HG02610 (cell line): ENCODE measurements around the gene PARD6B.
"Not testable (repeated sequence)": the region's sequence is repeated elsewhere in the genome, so short reads cannot be mapped to it uniquely, and the experiment has no call there.

Experiments
- ATAC-seq: cut with Tn5 transposase; IDR thresholded peaks from one replicate; pipeline ENCODE4 v1.9.1; 2021; ENCODE audit warnings: mild to moderate bottlenecking, moderate library complexity; ENCODE audit not compliant: unreplicated experiment

Gene PARD6B, protein sequence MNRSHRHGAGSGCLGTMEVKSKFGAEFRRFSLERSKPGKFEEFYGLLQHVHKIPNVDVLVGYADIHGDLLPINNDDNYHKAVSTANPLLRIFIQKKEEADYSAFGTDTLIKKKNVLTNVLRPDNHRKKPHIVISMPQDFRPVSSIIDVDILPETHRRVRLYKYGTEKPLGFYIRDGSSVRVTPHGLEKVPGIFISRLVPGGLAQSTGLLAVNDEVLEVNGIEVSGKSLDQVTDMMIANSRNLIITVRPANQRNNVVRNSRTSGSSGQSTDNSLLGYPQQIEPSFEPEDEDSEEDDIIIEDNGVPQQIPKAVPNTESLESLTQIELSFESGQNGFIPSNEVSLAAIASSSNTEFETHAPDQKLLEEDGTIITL

DNA sequence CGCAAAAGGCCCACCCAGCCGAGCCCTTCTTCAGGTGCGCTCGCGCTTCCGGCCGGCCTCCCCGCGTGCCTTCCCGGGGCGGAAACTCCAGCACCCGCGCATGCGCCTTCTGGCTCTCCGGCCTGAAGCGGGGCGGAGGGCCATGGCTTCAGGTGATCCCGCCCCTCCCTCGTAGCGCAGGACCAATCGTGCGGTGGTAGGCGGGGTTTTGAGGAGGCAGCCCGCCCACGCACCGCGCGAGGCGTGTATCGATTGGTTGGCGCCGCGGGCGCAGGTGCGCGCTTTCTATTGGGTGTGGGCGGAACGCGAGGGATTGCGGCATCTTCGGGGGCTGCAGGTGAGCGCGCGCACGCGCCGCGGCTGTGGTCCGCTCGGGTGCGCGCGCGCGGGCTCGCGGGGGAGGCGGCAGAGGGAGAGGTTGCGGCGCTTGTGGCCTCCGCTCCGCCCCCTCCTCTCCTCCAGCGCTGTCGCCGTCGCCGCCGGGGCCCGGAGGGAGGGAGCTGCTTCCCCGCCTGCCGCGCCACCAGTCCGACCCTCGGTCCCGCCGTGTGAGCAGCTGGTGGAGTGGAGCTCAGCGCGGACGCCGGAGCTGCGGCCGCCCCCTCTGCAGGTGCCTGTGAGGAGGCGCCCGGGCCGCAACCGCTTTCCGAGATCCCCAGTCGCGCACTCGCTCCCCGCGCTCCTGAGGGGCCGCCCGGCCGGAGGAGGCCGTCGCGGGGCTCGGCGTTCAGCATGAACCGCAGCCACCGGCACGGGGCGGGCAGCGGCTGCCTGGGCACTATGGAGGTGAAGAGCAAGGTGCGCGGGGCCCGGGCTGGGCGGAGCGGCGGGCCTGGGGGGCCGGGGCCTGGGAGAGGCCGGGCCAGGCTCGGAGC, at the start of gene PARD6B:
PARD6B (plus strand) TSS at position 526 of the 875 bp plus-strand sequence; CDS start at position 733, 207 bp downstream.
- ATAC-seq = peak; percentile 90

DNA sequence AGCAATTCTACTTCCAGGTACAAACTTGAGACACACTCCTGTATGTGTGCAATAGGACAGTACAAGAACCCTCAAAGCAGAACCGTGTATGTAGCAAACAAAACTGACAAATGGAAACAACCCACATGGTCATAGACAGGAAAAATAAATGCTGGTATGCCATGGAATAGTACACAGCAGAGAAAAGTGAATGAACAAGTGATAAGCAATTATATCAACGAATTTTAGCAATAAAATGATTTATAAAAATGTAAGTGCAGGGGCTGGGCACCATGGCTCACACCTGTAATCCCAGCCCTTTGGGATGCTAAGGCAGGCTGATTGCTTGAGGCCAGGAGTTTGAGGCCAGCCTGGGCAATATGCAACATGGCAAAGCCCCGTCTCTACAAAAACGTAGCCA, 49.3 kb upstream of the PARD6B start:
- ATAC-seq = no peak

DNA sequence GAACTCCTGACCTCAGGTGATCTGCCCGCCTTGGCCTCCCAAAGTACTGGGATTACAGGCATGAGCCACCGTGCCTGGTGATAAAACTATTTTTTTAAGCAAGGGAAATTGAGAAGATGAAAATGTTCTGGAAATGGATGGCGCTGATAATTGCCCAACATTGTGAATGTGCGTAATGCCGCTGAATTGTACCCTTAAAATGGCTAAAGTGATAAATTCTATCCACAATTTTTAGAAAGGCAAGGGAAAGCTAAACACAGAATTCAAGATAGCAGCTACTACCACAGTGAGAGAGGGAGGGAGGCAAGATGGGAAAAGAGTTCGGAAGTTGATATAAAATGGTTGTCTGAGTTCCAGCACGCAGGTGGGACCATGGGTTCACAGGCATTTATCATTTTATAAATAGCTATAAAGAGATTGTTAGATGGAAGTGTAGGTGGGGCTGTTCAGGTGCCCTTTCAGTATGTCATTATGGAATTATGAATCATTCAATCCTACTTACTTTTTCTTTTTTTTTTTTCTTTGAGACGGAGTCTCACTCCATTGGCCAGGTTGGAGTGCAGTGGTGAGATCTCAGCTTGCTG, 48.3 kb upstream of the PARD6B start:
- no peak for ATAC-seq

DNA sequence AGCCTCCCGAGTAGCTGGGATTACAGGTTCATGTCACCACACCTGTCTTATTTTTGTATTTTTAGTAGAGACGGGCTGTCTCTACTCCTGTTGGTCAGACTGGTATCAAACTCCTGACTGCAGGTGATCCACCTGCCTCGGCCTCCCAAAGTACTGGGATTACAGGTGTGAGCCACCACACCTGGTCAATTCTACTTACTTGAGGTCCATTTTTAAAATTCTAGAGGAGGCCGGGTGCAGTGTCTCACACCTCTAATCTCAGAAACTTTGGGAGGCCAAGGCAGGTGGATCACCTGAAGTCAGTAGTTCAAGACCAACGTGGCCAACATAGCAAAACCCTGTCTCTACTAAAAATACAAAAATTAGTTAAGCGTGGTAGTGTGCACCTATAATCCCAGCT, 47.8 kb upstream of the PARD6B start:
- ATAC-seq = no peak

DNA sequence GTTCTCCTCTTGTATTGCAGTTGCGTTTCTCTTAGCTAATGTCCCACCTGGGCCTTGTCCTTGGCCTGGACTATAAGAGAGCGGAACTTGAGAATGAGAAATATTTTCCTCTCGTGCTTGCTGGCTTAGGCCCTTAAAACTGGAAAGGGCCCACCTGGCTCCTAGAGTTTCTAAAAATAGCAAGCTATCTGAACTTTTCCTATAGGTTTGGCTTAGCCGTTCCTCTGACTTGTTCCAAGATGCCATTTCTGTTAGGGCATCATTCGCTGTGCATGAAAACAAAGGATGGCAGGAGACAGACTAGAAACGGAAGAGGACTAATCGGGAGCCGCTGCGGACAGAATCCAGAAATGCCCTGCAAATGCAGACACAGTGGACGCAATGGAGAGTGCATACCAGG, 44.6 kb upstream of the PARD6B start:
- no peak for ATAC-seq

DNA sequence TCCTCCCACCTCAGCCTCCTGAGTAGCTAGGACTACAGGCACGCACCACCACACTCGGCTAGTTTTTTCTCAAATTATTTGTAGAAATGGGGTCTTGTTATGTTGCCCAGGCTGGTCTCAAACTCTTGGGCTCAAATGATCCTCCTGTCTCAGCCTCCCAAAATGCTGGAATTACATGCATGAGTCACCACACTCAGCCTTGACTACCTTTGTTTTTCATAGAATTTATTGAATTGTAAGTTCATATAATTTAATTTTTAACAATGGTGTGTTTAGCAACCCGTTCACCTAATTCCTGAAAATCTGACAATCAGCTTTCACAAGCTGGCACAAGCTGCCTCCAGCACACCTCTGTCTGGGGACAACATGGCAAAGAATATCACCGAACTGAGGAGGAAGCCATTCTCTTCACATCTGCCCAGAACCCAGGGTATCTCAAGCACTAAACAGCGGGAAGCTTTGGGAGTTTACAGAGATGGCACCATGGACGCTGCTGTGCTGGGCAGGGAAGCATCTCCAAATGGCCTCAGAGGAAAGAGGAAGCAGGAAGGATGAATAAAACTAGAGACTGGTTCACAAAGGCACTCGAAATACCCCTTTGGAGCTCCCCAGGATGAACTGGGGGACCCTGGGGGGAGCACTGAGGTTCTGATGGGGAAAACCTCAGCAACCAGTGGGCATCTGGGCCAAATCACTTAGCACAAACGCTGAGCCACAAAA, 43.0 kb upstream of the PARD6B start:
- ATAC-seq = no peak

DNA sequence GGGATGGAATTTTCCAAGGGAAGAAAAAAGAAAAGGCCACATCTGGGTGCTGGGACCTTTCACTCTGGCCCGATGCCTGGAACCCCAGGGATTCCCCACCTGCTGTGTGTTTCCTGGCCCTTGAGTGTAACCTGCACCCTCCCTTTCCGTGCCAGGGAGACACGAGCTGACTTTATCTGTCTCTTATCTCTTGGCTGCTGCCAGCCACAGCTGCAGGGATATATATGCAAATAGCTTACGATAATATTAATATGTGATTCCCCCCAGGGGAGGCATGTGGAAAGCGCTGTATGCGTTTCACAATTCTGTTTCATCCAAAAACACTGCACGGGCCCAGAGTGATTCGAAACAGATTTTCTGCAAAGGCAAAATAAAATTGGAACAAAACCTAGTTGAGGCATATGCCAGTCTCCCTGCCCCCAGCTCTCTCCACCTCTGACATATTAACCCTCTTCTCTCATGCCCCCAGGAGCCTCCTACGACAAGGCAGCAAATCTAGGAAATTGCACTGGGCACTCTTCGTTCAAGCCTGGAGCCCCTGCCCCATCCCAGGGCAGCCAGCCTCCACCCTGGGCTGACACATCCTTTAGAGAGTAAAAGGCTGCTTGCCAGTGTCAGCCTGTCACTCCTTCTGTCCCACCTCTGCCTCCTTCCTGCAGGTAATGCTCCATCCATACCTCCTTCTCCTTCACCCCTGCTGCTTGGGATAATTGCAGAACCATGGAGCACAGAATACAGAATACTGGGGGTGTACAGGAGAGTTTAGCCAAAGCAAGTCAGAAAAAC, 41.3 kb upstream of the PARD6B start:
- ATAC-seq = no peak

DNA sequence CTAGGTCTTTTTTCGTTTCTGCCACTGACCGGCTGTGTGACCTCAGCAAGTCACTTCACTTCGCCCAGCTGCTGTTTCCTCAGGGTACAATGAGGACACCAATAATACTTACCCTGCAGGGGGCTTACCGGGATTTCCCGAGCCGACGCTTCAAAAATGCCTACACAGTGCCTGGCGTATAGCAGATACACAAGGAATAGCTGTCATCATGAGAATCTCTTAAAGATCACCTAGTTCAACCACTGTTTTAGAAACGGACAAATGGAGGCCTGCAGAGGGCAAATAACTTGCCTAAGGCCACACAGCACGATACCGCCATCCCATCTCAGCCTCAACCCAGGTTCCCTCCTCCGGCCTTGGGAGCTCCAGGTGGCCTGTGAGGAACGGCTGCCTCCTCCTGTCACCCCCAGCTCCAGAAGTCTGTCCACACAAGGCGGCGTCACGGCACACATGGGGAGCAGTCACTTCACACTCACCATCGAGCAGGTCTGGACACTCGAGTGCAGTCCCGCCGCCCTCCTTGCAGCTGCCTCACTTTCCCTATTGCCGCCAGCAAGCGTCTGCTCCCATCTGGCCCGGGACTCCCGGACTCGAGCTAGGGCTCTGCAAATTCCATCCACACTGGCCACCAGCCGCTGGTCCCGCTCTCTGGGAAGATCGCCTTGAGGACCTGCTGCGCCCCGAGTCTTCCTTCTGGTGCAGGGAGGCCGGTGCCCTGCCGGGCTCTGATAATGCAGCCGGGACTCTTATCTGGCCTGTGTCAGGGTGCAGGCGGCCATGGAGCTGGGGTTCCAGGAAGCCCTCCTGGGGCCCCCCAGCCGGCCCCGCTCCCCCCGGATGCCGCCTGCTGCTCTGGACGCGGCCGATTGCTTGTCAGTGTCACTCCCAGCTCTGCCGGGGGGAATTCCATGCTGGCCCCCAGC, 40.5 kb upstream of the PARD6B start, which contains the start of gene RIPOR3:
RIPOR3 (minus strand) TSS at position 893 of the 923 bp plus-strand sequence; CDS start at position 479, 414 bp downstream.
- no peak for ATAC-seq

DNA sequence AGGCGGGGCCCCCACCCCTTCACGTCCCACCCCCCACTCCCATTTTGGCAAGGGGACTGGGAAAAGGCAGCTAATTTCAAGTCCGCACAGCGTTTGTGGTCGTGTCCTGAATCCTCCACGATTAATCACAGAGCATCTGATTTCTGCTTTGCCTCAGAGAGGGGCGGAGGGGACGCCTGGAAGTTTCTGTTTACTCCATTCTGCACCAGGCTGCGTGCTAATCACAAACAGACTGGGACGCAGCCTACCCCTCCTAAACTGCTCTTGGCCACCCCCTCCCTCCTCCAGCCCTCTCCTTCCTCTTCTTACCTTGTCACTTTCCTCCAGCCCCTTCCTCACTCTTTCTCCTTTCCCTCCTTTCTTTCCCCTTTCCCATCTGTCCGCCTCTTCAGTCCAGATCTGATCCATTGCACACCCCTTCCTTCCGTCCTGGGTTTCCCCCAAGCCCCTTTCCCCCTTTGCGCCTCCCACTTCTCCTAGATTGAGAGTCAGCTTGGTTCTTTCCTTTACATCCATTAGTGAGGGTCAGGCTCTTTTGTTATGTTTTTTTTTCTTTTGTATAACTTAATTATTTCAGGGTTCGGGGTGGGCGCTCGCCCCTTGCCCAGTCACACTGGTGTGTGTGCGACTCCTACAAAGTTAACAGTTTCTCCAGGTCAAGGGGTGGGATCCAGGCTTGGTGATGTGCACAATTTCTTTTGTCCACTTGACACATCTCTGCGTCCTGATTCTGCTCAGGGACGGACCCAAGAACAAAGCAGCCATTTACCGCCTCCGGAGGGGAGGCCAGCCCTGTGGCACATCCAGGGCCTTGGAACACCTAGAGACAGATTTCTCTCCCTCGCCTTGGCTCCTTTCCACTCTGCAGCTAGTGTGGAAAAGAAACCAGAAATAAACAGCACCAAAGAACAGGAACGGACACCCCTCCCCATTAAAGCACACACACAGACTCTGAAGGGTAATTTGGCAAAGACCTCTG, 39.5 kb upstream of the PARD6B start:
- ATAC-seq = no peak

DNA sequence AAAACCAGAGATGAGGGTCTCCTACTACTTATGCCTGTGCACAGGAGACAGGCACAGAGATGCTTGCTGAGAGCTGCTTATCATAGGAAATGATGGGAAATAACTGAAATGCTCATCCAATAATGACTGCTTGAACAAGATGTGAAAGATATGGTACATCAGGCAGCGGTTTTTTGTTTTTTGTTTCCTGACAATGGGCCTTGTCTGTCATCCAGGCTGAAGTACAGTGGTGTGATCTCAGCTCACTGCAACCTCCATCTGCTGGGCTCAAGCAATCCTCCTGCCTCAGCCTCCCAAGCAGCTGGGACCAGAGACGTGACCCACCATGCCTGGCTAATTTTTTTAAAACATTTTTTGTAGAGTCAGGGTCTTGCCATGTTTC, 38.8 kb upstream of the PARD6B start:
- ATAC-seq = no peak

DNA sequence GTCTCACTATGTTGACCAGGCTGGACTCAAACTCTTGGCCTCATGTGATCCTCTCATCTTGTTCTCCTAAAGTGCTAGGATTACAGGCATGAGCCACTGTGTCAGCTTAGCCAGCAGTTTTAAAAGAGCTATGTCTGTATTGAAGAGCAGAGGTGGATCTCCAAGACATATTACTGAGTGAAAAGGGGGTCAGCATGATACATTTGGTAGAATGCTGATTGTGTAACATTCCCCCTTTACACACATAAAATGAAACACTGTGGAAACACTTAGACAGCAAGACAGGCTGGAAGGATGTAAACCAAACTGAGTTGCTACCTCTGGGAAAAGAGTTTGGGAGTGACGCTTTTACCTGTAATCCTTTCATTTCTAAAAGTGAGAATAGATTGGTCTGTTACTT, 38.4 kb upstream of the PARD6B start:
- ATAC-seq = no peak

DNA sequence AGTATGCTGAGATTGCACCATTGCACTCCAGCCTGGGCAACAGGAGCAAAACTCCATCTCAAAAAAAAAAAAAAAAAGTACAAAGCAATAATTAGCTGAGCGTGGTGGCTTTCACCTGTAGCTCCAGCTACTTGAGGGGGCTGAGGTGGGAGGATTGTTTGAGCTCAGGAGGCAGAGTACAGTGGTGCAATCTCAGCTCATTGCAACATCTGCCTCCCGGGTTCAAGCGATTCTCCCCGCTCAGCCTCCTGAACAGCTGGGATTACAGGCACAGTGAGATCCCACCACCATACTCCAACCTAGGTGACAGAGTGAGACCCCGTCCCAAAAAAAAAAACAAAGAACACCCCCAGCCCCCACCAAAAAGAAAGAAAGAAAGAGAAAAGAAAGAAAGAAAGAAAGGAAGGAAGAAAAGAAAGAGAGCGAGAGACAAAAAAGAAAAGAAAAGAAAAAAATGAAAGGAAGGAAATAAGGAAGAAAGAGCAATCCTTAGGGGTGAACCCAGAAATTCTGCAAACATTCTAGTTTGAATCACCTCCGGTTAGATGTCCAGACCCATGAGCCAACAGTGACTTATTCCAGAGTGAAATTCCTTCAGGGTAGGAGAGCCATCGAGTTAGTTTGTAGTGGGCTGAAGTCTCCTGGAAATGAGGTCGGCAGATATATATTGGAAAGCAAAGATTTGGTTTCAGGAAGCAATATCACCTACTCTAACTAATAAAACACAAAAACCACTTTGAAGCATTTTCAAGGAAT, 36.8 kb upstream of the PARD6B start:
- no peak for ATAC-seq

DNA sequence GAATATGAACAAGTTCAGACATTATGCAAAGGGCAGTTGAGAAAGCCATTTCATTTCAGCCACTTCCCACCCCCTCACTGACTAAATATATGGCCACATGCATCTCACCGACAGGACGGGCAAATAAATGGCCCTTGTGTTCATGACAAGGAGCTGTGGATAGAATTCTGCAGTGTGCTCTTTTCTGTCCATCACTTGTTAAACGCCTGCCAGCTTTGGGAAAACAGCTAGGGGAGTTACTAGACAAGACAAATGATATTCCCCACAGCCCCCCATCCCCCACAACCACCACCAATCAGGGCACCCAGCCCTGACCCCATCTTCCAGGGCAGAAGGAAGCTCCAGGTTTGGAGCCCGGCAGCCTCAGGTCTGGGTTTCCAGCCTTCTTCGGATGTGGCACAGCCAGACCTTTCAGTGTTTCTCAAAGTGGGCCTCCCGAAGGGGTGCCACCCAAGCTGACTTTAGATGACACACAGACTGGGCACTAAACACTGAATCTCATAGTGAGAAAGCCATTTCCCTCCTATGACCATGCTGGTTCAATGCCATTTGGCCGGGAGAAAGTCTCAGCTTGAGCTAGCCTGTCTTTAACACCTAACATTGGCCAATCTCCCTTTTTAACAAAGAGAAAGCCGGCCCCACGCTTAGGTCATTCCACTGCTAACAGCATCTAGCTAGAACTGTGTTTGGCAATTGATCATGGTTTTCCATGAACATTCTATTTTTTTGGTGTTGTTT, 36.1 kb upstream of the PARD6B start:
- ATAC-seq = no peak

DNA sequence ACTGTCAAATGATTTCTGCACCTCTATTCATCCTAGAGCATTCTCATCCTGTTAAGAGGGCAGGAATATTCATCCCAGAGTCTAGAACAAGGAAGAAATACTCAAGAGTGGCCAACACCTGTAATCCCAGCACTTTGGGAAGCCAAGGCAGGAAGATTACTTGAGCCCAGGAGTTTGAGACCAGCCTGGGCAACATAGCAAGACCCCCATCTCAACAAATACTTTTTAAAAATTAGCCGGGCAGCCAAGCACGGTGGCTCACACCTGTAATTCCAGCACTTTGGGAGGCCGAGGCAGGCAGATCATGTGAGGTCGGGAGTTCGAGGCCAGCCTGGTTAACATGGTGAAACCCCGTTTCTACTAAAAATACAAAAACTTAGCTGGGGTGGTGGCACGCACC, 33.1 kb upstream of the PARD6B start:
- ATAC-seq = not testable (repeated sequence)

DNA sequence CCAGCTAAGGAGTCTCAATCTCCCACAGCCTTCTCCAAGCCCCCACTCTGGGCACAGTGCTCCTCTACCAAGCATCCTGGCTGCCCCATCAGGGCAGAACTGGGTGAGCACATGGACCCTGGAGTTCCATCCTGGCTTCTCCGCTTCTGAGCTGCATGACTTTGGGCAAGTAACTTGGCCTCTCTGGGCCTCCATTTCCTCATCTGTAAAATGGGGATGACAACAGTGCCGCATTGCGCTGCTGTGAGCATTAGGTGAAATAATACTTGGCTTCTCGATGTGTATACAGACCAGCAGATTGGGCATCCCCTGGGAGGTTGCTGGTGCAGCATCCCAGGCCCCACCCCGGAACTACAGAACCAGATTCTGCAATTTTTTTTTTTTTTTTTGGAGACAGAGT, 31.7 kb upstream of the PARD6B start:
- ATAC-seq = no peak
